NCI-H2107 treated with DMSO at 0.1 percent for 48 hours (cell line): Measurements from ENCODE around the gene PCSK4.
"Not testable (repeated sequence)": the region's sequence is repeated elsewhere in the genome, so short reads cannot be mapped to it uniquely, and the experiment has no call there.

ENCODE experiments used
- DNase-seq: peaks from one replicate; lab custom pipeline; 2025; ENCODE audit not compliant: unreplicated experiment; lab: John Stamatoyannopoulos, UW

The PCSK4 gene

DNA sequence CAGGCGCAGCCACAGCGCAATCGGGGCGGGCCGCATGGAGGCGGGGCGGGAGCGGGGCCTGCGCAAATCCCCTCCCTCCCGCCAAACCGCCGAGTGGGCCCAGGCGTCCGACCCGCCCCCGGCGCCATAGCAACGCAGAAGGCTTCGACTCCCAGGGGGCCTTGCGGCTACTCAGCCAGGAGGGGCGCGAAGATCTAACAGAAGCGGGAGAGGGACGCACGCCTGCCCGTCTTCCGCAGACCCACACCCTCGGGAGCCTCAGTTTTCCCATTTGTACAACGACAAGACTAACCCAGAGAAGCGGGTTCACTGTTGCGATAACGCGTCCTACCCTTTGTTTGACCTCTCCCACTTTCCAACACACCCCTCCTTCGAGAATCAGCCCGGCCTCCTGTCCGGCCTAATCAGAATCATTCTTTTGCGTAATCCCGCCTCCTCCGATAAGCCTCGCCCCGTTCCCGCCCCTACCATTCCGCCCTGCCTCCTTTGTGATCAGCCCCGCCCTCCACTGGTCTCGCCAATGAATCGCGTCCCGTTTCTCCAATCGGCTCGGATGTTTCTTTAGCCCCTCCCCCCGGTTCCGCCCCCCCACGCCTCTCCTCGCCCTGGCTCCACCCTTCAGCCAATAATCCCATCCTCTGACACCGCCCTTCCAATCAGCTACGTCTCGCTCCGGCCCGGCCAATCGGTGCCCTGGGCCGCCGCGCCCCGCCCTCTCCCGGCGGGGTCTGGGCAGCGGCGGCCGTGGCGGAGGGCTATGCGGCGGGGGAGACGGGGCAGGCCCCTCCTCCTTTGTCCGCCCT lies at the start of gene PCSK4:
Gene PCSK4 (minus strand): TSS at position 40 of the 803 bp plus-strand sequence. CDS start 4 bp downstream, at position 36.
- DNase-seq = peak; percentile 99

DNA sequence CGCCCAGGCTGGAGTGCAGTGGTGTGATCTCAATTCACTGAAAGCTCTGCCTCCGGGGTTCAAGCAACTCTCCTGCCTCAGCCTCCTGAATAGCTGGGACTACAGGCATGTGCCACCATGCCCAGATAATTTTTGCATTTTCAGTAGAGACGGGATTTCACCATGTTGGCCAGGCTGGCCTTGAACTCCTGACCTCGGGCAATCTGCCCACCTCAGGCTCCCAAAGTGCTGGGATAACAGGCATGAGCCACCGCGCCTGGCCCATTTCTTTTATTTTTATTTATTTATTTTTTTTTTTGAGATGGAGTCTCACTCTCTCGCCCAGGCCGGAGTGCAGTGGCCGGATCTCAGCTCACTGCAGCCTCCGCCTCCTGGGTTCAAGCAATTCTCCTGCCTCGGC lies 49.6 kb upstream of the PCSK4 start:
- not testable (repeated sequence) for DNase-seq

DNA sequence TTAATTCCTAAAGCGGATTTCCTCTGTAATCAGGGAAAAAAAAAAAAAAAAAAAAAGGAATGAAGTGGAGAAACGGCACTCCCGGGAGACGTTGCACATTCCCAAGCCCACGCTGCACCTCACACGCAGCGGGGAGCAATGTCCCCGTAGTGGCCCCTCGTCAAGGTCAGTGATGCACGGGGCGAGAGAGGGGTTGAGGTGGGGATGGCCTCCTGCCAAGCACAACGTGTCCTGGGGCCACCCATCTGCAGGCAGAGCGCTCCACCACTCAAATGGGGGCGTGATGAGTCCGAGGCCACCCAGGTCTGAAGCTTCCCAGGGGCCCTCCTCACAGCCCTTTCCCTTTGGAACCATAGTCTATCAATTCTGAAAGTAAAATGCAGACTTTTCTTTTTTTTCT lies 48.8 kb upstream of the PCSK4 start:
- no peak for DNase-seq

DNA sequence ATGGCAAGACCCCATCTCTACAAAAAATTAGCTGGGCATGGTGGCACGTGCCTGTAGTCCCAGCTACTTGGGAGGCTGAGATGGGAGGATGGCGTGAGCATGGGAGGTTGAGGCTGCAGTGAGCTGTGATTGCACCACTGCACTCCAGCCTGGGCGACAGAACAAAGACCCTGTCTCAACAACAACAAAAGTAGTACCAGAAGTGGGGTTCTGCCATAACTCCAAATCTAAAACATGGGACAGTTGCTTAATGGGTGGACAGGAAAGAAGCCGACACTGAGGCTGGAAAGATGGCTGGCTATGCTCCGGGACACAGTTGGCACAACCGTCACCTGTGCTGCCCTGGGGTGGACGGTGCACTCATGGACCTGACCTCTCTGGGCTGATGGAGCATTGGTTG lies 45.5 kb upstream of the PCSK4 start:
- not testable (repeated sequence) for DNase-seq

DNA sequence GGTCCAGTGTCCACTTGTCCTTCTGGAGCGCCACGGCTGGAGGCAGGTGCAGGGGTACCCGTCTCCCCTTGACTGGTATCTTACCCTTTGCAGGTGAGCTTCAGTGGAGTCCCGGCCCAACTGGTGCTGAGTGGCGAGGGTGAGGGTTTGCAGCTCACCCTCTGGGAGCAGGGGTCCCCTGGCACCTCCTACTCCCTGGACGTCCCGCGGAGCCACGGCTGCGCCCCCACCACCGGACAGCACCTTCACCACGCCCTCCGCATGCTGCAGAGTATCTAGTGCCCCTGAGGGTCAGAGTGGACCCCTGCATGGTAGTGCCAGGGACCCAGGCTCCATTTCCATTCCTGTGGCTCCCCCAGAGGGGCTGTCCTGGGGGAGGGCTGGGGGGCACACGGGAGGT lies 44.8 kb upstream of the PCSK4 start:
- no peak for DNase-seq

DNA sequence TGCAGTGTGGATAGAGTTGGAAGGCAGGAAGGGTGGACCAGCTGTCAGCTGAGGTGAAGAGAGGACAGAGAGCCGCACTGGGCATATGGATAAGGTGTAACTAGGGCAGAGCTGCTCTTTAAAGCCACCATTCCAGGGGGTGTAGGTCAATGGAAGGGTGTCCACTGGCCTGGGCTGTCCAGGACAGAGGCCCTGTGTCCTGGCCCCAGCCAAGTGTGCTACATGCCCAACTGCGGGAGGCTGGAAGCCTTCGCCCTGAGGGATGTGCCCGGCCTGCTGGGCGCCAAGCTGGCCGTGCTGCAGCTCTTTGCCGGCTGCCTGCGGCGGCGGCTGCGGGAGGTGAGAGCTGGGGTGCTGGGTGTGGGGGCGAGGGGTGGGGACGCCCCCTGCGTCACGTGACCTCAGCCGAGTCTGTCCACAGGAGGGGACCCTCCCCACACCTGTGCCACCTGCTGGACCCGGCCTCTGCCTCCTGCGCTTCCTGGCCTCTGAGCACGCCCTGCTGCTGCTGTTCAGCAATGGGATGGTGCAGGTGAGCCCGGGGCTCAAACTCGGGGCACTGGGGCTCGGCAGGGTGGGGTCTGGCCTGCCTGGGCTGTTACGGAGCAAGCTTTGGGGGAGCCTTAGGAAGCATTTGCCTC lies 43.5 kb upstream of the PCSK4 start:
- no peak for DNase-seq

DNA sequence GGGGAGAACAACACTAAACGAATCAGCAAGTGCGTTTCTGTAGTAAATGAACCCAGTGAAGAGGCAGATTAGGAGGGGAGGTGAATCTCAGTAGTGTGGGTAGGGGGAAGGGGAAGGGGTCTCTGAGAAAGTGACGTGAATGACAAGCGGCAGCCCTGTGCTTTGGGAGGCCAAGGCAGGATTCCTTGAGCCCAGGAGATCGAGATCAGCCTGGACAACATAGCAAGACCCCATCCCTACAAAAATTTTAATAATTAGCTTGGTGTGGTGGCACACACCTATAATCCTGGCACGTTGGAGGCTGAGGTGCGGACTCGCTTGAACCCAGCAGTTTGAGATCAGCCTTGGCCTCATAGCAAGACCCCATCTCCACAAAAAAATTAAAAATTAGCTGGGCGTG lies 41.9 kb upstream of the PCSK4 start:
- DNase-seq = no peak

DNA sequence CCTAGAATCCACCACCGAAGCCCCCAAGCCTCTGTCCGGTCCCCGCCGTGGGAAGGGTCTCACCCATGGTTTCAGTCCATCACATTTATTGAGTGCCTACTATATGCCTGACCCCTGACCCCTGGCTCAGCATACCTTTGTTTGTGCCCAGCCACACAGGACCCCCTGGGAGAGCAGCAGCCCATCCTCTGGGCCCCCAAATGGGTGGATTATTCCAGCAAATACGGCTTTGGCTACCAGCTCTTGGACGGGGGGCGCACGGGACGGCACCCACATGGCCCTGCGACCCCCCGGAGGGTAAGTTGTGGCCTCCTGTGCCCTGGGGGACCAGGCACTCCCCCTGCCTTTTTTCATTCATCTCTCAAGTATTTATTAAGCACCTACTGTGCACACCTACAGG lies 41.4 kb upstream of the PCSK4 start:
- DNase-seq = no peak

DNA sequence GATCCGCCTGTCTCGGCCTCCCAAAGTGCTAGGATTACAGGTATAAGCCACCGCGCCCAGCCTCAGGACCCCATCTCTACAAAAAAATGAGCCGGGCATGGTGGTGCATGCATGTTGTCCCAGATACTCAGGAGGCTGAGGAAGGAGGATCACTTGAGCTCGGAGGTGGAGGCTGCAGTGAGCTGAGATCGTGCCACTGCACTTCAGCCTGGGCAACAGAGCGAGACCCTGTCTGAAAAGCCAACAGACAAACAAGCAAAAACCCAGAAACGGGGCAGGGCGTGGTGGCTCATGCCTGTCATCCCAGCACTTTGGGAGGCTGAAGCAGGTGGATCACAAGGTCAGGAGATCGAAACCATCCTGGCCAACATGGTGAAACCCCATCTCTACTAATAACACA lies 40.7 kb upstream of the PCSK4 start:
- not testable (repeated sequence) for DNase-seq

DNA sequence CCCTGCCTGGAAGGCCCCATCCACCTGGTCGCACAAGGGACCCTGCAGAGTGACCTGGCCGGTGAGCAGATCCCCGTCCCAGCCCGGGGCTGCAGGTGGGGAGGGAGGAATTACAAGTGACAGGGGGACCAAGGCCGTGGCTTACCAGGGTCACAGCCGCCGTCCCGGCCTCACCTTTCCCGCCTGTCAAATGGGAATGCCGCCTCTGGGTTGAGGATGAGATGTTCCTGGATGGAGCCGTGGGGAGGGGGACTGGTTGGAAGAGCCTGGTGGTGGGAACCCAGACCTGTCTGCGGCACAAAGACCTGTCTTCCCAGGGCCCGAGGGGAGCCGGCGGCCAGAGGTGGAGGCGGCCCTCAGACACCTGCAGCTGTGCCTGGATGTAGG lies 39.3 kb upstream of the PCSK4 start:
- DNase-seq = no peak

DNA sequence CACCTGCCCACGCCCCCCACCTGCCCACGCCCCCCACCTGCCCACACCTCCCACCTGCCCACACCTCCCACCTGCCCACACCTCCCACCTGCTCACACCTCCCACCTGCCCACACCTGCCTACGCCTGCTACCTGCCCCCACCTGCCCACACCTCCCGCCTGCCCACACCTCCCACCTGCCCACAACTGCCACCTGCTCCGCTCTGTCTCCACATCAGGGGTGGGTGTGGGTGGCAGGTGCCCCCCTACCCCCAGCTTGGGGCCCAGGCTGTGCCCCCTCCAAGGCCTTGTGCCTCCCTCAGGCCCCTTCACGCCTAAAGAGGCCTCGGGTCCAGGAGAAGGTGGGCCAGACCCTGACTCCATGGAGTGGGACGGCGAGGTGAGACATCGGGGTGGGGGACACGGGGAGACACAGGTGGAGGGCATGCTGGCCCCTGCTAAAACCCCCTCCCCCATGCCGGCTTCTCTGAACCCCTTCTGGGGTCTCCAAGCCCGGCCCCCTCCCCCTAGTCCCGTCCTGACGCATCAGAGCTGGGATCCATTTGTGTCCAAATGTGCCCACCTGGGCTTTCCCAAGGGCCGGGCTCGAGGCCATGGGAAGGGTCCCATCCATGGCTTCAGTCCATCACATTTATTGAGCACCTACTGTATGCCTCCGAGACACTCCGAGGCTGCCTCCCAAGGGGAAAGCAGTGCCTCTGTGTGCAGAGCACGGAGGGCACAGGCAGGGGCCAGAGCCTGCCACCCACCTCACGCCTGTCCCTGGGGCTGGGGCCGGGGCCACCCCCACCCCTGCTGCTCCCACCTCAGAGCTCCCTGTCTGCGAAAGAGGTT lies 38.7 kb upstream of the PCSK4 start:
- no peak for DNase-seq

DNA sequence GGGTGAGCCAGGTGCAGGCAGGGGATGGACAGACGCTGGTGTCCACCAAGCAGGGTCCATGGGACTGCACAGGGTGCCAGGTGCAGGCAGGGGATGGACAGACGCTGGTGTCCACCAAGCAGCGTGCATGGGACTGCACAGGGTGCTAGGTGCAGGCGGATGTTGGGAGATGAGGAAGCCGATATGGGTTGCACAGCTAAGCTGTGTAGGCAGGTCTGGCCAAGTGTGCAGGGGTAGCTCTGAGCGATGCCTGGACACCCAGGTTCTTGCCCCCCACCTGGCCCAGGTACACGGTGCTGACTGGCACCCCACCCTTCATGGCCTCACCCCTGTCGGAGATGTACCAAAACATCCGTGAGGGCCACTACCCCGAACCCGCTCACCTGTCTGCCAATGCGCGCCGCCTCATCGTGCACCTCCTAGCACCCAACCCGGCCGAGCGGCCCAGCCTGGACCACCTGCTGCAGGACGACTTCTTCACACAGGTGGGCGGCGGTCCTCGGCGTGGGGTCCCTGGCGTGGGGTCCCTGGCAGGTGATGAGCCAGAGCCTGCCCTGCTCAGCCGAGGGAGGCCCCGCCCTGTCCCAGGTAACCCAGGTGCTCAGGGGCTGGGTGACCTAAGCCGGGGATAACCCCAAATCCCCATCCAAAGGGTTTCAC lies 37.6 kb upstream of the PCSK4 start:
- DNase-seq = no peak

DNA sequence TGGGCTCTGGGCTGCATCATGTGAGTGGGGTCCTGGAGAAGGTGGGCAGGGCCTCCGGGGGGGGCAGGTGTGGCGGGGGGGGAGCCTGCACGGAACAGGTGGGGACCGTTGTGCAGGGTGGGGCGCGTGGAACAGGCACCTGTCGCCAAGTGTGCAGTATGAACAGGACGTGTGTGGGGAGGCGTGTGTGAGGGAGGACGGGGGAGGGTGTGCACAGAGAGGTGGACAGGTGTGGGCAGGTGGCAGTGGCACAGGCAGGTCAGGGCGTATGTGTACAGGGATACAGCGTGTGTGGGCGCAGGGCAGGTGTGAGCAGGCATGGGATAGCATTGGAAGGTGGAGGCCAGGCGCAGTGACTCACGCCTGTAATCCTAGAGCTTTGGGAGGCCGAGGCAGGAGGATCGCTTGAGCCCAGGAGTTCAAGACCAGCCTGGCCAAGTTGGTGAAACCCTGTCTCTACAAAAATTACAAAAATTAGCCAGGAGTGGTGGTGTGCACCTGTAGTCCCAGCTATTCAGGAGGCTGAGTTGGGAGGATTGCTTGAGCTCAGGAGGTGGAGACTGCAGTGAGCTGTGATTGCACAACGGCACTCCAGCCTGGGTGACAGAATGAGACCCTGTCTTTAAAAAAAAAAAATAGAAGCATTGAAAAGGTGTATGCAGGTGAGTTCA lies 37.0 kb upstream of the PCSK4 start:
- no peak for DNase-seq

DNA sequence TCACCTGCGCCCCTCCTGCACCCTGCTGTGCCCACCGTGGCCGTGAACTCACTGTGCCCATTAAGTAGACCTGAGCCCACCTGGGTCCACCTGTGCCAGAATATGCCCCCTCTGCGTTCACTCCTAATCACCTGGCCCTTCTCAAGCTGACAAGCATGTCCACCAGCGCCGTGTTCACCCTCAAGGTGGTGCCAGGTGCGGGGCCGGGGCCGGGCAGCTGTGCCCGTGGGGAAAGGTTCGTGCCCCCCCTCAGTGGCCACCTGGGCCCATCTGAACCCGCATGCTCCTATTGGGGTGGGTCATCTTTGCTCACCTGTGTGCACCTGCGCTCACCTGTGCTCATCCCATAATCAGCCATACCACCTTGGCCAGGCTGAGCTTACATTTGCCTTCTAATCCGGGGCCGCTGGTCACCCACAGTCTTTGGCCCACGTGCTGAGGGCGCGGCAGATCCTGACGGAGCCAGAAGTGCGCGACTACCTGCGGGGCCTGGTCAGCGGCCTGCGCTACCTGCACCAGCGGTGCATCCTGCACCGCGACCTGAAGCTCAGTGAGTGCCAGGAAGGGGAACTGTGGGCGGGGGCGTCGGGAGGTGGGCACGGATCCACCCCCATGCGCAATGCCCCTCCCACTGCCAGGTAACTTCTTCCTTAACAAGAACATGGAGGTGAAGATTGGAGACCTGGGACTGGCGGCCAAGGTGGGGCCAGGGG lies 36.1 kb upstream of the PCSK4 start:
- no peak for DNase-seq

DNA sequence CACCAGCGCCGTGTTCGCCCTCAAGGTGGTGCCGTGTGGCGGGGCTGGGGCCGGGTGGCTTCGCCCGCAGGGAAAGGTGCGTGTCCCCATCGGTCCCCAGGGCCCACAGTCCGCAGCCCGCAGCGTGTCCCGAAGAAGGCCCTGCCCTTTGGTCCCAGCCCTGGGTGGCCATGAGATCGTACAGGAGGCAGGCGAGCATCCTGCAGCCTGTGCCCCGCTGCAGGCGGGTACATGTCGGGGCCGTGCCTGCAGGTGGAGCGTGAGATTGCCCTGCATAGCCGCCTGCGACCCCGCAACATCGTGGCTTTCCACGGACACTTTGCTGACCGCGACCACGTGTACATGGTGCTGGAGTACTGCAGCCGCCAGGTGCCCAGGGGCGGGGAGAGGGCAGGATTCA lies 35.2 kb upstream of the PCSK4 start:
- DNase-seq = no peak

DNA sequence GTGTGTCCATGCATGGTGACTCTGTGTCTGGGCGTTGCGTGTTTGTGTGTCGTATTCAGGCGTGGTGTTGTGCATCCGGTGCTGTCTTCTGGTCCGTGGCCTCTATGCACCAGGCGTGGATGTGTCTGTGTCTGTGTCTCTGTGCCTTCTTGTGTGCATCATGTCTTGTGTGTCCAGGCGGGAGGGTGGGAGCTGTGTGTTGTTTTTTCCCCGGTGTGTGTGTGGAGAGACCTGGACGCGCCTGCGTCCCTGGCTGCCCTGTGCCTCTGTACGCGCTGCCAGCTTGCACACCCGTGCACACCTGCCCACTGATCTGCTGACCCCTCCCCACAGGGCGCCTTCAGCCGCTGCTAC lies 34.8 kb upstream of the PCSK4 start:
- DNase-seq = no peak

DNA sequence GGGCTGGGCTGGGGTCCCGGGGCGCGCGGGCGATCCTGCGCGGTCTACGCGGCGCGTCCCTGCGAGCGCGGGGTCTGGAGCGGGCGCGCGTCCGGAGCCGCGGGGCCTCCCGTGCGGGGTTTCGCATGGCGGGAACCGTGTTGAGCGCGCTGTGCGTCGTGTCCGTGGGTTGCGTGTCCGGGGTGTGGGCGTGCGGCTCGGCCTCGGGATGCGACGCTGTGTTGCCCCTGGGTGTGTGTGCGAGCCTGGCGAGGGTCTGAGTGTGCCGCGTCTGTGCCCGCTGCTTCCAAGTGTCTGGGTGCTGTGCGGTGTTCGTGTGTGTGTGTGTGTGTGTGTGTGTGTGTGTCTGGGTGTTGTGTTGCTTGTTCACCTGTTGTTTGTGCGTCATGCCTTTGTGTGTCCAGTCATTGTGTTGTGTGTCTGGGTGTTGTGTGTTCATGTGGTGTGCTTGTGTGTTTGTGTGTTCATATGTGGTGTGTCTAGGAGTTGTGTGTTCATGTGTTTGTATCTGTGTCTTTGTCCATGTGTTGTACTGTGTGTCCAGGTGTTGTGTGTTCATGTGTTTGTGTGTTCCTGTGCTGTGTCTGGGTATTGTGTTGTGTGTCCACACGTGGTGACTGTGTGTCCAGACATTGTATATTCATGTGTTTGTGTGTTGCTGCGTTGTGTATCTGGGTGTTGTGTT lies 34.3 kb upstream of the PCSK4 start:
- no peak for DNase-seq

DNA sequence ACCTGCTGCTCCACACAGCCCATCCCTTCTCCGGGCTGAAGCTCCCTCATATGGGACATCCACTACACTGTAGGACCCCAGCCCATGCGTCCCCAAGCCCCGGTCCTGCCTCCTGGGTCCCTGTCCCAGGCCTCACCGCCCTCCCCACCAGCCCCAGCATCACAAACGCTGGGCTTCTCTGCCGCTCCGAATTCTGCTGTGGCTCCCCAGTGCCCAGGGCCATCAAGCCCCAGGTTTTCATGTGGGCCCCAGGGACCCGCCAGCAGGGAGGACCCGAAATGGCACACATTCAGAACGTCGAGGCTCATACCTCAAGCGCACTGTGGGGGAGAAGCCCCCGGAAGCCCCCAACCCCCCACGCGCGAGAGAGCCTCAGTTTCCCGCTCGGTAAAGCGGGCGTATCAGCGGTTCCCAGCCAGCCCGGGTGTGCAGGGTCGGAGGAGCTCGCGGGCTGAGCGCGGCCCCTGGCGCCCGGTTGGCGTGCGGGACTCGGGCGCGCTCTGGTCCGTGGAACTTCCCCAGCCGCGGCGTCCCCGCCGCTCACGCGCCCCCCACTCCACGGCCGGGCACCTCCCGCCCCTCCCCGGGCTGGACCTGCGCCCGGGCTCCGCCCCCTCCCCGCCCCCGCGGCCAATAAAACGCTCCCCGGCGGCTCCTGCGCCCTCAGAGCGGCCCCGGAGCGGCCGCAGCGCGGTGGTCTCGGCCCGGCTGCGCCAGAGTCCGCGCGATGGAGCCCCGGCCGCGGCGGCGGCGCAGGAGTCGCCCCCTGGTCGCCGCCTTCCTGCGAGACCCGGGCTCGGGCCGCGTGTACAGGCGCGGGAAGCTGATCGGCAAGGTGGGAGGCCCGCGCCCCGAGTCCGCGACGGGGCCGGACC lies 33.5 kb upstream of the PCSK4 start, which contains the start of gene PLK5:
Gene PLK5 (plus strand): TSS at position 666 of the 875 bp plus-strand sequence. CDS start 2,920 bp downstream, outside the sequence.
- DNase-seq = no peak

DNA sequence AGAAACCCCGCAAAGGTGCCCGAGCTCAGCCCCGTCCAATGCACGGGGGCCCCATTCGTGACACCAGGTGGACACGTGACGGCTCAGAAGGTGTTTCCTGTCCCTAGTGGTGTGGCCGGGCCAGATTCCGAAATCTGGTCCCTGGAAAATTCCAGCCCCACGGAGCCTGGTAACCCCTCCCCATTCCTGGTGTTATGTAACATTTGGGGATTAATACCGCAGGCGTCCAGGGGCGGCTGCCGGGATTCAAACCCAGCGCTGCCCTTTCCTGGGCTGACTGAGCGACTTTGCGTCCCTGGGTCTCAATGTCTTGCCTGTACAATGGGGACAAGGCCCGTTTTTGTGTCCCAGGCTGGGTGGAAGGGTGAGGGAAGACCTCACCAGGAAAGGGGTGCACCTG lies 32.7 kb upstream of the PCSK4 start:
- no peak for DNase-seq
